Measurements from ENCODE around the gene PABPN1L. TPM values are rescaled to one million over a fixed set of nuclear protein-coding genes. Genes with fewer than 3 reads are reported as not detected.

The PABPN1L gene
- total and polyA plus RNA-seq, 2 of the 8 experiments (the other 6 are each of a cell fraction or from before 2014, with no cell fraction given) = not detected

DNA sequence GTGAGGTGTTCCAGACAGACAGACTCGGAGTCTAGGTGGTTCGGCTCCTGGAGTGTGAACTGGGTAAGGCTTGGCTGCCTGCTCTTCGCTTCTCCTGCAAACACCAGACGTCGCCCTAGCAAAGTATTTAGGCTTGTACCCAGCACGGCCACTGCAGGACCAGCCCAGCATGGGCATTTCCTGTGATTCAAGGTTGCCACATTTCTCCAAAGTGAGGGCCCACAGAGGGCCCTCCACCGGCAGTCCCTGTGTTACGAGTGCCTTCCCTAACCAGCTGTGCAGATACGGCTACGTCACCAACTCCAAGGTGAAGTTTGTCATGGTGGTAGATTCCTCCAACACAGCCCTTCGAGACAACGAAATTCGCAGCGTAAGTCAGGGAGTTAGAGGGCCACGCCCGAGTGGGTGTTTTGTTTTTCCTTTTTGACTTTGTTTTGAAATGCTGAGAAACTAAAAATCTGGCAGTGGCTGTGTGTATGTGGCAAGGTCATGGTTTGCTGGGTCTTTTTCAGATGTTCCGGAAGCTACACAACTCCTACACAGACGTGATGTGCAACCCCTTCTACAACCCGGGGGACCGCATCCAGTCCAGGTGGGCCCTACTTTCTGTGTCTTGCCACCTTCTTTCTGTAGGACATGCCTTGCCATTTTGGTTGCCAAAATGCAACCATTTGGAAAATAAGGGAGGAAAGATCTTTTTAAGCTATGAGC is 6.9 kb downstream of the PABPN1L start:
- no peak overlapping the region for H2AFZ ChIP-seq (ENCODE audit: low read length)
- FAIRE-seq = no peak
- peaks cover 0 to 12% of the 10 kb centered on the region in 2 experiments; a peak in 1 of 4 replicates for H3K79me2 ChIP-seq (ENCODE audit: control insufficient read depth in 1 of 2, insufficient read depth in 2 of 2, low read length in 2 of 2)
- no peak overlapping the region for H3K27ac ChIP-seq (ENCODE audit: low read depth, low read length)
- no peak overlapping the region for H2AK5ac ChIP-seq (ENCODE audit: low read depth, low read length)
- H4K91ac ChIP-seq (replicated peaks; ENCODE audit: insufficient read length, low read length) = no peak overlapping the region
- no peak overlapping the region for H2BK120ac ChIP-seq (replicated peaks; ENCODE audit: low read depth, low read length)
- H3K36me3 ChIP-seq (ENCODE audit: control insufficient read depth in 2 of 4, insufficient read depth in 4 of 4, low read length in 3 of 4) = peaks cover 11 to 21% (median 15%) of the 10 kb centered on the region in 4 experiments
- no peaks in the 10 kb centered on the region for H3K9me3 ChIP-seq (ENCODE audit: insufficient read depth in 2 of 2, low read depth in 1 of 2, low read length in 1 of 2)
- H3K14ac ChIP-seq (ENCODE audit: insufficient read length) = no peak overlapping the region
- H3K4me2 ChIP-seq (ENCODE audit: insufficient read depth in 1 of 2, low read depth in 2 of 2, low read length in 2 of 2) = no peak overlapping the region
- peaks cover 4% of the 10 kb centered on the region; the same call in 1 of the 2 replicates for H3K79me1 ChIP-seq (ENCODE audit: low read depth, low read length)
- peaks cover 2% of the 10 kb centered on the region for H3K23me2 ChIP-seq (ENCODE audit: low read depth, low read length)
- no peak overlapping the region for H2BK15ac ChIP-seq (ENCODE audit: low read length)
- no peak overlapping the region for H3K4ac ChIP-seq (replicated peaks; ENCODE audit: insufficient read length, low read depth, low read length)
- H2BK20ac ChIP-seq (ENCODE audit: low read length) = no peak overlapping the region
- POLR2A ChIA-PET (ENCODE audit: partially characterized antibody) = interaction anchor here (2.0 kb wide), 1 partner anchor 14 kb away, joined by 4 read pairs; no protein-coding TSS in a partner anchor
- no peak for DNase-seq (ENCODE audit: low read depth in 1 of 2, low spot score in 2 of 2)
- H2BK12ac ChIP-seq (ENCODE audit: low read depth, low read length) = no peak overlapping the region
- H3K9ac ChIP-seq (replicated peaks in 1 of 4; ENCODE audit: extremely low read depth in 1 of 4, low read depth in 3 of 4, low read length in 3 of 4) = no peak overlapping the region
- no peak overlapping the region for H3K56ac ChIP-seq (replicated peaks; ENCODE audit: insufficient read length, low read depth, low read length)
- H4K20me1 ChIP-seq (replicated peaks in 1 of 2; ENCODE audit: control insufficient read depth in 1 of 2, insufficient read depth in 2 of 2, low read length in 2 of 2) = peaks cover 4 to 8% of the 10 kb centered on the region in 2 experiments
- H3K4me3 ChIP-seq (ENCODE audit: extremely low read depth in 1 of 4, insufficient read depth in 2 of 4, low read depth in 3 of 4, low read length in 4 of 4) = no peak overlapping the region
- 95% methylated on average over 20 of the region's 20 CpGs; no CpG with 5 or more reads in 1 of the 2 experiments for WGBS, 2 experiments (ENCODE audit: extremely low coverage in 1 of 2, insufficient coverage in 1 of 2, insufficient read length in 1 of 2, insufficient replicate concordance in 2 of 2, low coverage in 1 of 2, low lambda C conversion rate in 2 of 2, missing lambda C conversion rate in 1 of 2)
- peaks cover 0 to 5% (median 3%) of the 10 kb centered on the region in 4 experiments; a peak in 5 of 7 replicates for H3K4me1 ChIP-seq (replicated peaks in 1 of 4; ENCODE audit: control insufficient read depth in 3 of 4, insufficient read depth in 4 of 4, low read length in 3 of 4)
- H2BK5ac ChIP-seq (ENCODE audit: low read depth, low read length) = no peak overlapping the region
- CTCF ChIA-PET (ENCODE audit: partially characterized antibody) = interaction anchor here (1.0 to 4.1 kb wide), 4 partner anchors 21 to 150 kb away, joined by 3 to 29 read pairs (median 7); partner anchors contain the start of gene APRT
- no peak overlapping the region for H3K18ac ChIP-seq (ENCODE audit: extremely low read depth, low read length)
- no peak overlapping the region for H4K8ac ChIP-seq (ENCODE audit: extremely low read depth, insufficient read depth, low read length)
- H3K27me3 ChIP-seq (replicated peaks in 1 of 4; ENCODE audit: control insufficient read depth in 3 of 4, extremely low read depth in 1 of 4, insufficient read depth in 3 of 4, low read length in 3 of 4) = no peaks in the 10 kb centered on the region
- no peak overlapping the region for H4K5ac ChIP-seq (ENCODE audit: insufficient read length, low read depth, low read length)
- H3K23ac ChIP-seq (ENCODE audit: insufficient read length) = no peak overlapping the region
- TF ChIP-seq, protein P1, sequence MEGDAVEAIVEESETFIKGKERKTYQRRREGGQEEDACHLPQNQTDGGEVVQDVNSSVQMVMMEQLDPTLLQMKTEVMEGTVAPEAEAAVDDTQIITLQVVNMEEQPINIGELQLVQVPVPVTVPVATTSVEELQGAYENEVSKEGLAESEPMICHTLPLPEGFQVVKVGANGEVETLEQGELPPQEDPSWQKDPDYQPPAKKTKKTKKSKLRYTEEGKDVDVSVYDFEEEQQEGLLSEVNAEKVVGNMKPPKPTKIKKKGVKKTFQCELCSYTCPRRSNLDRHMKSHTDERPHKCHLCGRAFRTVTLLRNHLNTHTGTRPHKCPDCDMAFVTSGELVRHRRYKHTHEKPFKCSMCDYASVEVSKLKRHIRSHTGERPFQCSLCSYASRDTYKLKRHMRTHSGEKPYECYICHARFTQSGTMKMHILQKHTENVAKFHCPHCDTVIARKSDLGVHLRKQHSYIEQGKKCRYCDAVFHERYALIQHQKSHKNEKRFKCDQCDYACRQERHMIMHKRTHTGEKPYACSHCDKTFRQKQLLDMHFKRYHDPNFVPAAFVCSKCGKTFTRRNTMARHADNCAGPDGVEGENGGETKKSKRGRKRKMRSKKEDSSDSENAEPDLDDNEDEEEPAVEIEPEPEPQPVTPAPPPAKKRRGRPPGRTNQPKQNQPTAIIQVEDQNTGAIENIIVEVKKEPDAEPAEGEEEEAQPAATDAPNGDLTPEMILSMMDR (IDR thresholded peaks at IDR 0.05; ENCODE audit: control extremely low read depth in 1 of 3, insufficient read depth in 1 of 3, low read depth in 1 of 3, low read length in 3 of 3) = no peak
- TF ChIP-seq POLR2AphosphoS5 (IDR thresholded peaks at IDR 0.05; ENCODE audit: low read depth, low read length) (no peak), RFX5 (IDR thresholded peaks at IDR 0.05; ENCODE audit: borderline replicate concordance, low read depth, low read length) (no peak), HDAC2 (IDR thresholded peaks at IDR 0.05; ENCODE audit: borderline replicate concordance in 1 of 2, low read depth in 2 of 2, low read length in 2 of 2) (no peak), BRCA1 (IDR thresholded peaks at IDR 0.05; ENCODE audit: low read depth, low read length) (no peak), TEAD4 (IDR thresholded peaks at IDR 0.05; ENCODE audit: low read depth, low read length) (no peak), POLR2A (IDR thresholded peaks at IDR 0.05; ENCODE audit: control extremely low read depth in 1 of 2, low read depth in 2 of 2, low read length in 2 of 2) (no peak), TBP (IDR thresholded peaks at IDR 0.05; ENCODE audit: low read depth, low read length) (no peak), CHD2 (IDR thresholded peaks at IDR 0.05; ENCODE audit: low read length) (no peak), PHF8 (conservative IDR thresholded peaks at IDR 0.05; ENCODE audit: low read depth, low read length) (no peak)

Data from H1 (cell line).